Gastroesophageal sphincter (tissue), 4 donors: ENCODE results near the gene ELMO1. TPM values are rescaled to one million over a fixed set of nuclear protein-coding genes. Genes with fewer than 3 reads are reported as not detected.

ENCODE experiments used
- ATAC-seq: fragments of 150-250 bp; one replicate; pipeline ENCODE4 v1.9.1; 2016; ENCODE audit warnings: mild to moderate bottlenecking, moderate library complexity
- H3K27ac ChIP-seq, 4 donors: fragments of 200-600 bp; sonication (generic) in 3 of 4; 1 replicate in 3 of 4; 2 replicates in 1 of 4; pipeline ENCODE4 v1.5.1; 2016 to 2019
- H3K27me3 ChIP-seq: fragments of 200-600 bp; sonication (generic); one replicate; pipeline ENCODE4 v1.5.1; 2019
- H3K36me3 ChIP-seq, 2 donors: fragments of 200-600 bp; sonication (generic); one replicate each; pipeline ENCODE4 v1.5.1; 2019; ENCODE audit warnings: control low read depth in 1 of 2
- H3K4me1 ChIP-seq, 3 donors: fragments of 200-600 bp; sonication (generic); 1 replicate in 2 of 3; 2 replicates in 1 of 3; pipeline ENCODE4 v1.5.1; 2016 to 2019; ENCODE audit warnings: control low read depth in 2 of 3
- H3K4me3 ChIP-seq, 2 donors: fragments of 200-600 bp; sonication (generic); one replicate each; pipeline ENCODE4 v1.5.1; 2019; ENCODE audit warnings: mild to moderate bottlenecking in 1 of 2, moderate library complexity in 1 of 2
- H3K9me3 ChIP-seq, 3 donors: fragments of 200-600 bp; sonication (generic); one replicate each; pipeline ENCODE4 v1.5.1; 2017 to 2019; ENCODE audit warnings: control low read depth in 2 of 3
- EP300 ChIP-seq: sonication (generic); formaldehyde crosslinking; IDR thresholded peaks from one replicate; pipeline ENCODE4 v1.6.1; 2017; ENCODE audit warnings: antibody characterized with exemption, mild to moderate bottlenecking
- POLR2A ChIP-seq, 2 donors: fragments of 450-650 bp; IDR thresholded peaks; one replicate each; pipeline ENCODE4 v1.6.1; 2017; ENCODE audit warnings: antibody characterized with exemption in 2 of 2, mild to moderate bottlenecking in 2 of 2, moderate library complexity in 1 of 2
- POLR2AphosphoS5 ChIP-seq: sonication (generic); formaldehyde crosslinking; IDR thresholded peaks from one replicate; pipeline ENCODE4 v1.6.1; 2017; ENCODE audit warnings: antibody characterized with exemption
- WGBS, 2 donors: methylation state at CpG; one replicate each; pipeline ENCODE4 v1.1.5; 2018; ENCODE audit warnings: low coverage in 1 of 2; 5-methylcytosine and 5-hydroxymethylcytosine counted together
- total RNA-seq, 4 donors: library from RNA; depleted of rRNA; stranded (reverse); fragments of >200 nt; gene quantifications; one replicate each; pipeline ENCODE4 v1.1.0, GENCODE V29; 2016
- TF ChIP-seq, protein P1 (sequence below), 4 experiments: fragments of 200-600 bp in 2 of 4; fragments of 450-650 bp in 2 of 4; sonication (generic) in 1 of 4; IDR thresholded peaks; one replicate each; pipeline ENCODE4 v1.5.1; 2017 to 2019; ENCODE audit warnings: antibody characterized with exemption in 4 of 4, mild to moderate bottlenecking in 2 of 4, moderate library complexity in 2 of 4

Gene ELMO1
- total RNA-seq, 4 donors from 2014 or later: 22.1 to 54.0 (median 42.7) TPM

DNA sequence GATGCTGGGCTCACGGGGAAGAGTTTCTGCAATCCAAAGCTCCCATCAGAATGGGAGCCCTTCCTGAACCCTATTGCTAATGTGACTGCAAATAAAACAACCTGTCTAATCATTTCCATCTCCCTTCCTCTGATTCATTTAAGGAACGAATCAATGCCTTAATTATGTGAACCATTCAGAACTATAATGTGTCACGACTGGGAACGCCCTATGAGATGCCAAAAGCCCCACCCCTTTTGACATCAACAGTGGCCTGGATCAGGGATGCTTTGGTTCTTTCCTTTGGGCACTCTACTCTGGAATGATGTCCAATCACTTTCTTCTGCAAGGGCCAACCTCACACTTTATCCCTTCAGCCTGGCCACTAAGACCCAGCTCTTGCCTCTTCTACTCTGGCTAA is 528.9 kb downstream of the ELMO1 start:
- WGBS, 2 donors: 81 to 94% methylated on average over 4 of the region's 4 CpGs
- Histone ChIP-seq H3K4me3 (no peak overlapping the region), H3K27me3 (no peaks in the 10 kb centered on the region), H3K27ac (no peak overlapping the region), H3K36me3 (no peaks in the 10 kb centered on the region), H3K9me3 (no peaks in the 10 kb centered on the region), H3K4me1 (peaks cover 8 to 21% (median 11%) of the 10 kb centered on the region in 3 donors)
- ATAC-seq: no peak
- no peak for TF ChIP-seq POLR2A (IDR thresholded peaks at IDR 0.05)
- TF ChIP-seq, protein P1, sequence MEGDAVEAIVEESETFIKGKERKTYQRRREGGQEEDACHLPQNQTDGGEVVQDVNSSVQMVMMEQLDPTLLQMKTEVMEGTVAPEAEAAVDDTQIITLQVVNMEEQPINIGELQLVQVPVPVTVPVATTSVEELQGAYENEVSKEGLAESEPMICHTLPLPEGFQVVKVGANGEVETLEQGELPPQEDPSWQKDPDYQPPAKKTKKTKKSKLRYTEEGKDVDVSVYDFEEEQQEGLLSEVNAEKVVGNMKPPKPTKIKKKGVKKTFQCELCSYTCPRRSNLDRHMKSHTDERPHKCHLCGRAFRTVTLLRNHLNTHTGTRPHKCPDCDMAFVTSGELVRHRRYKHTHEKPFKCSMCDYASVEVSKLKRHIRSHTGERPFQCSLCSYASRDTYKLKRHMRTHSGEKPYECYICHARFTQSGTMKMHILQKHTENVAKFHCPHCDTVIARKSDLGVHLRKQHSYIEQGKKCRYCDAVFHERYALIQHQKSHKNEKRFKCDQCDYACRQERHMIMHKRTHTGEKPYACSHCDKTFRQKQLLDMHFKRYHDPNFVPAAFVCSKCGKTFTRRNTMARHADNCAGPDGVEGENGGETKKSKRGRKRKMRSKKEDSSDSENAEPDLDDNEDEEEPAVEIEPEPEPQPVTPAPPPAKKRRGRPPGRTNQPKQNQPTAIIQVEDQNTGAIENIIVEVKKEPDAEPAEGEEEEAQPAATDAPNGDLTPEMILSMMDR (IDR thresholded peaks at IDR 0.05): no peak
- no peak for TF ChIP-seq EP300
- TF ChIP-seq POLR2AphosphoS5: no peak

DNA sequence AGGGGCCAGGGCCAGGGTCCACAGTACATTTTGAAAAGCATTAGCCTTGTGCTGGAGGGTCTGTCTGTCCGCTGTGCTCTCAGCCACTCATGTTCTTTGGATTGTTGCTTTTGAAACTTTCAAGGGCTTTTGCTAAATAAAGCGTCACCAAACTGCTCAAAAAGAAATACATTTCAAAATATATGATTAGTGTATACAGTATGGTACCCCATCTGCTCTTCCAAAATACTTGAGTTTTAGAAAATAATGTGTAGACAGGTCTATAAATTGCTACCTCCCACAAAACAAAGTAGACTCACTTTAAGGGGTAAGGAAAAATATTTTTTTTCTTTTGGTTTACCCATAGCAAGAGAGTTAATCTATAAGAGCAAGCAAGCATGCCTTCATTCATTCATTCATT is 530.1 kb downstream of the ELMO1 start:
- peaks cover 0 to 9% (median under 1%) of the 10 kb centered on the region in 3 donors for H3K4me1 ChIP-seq
- ATAC-seq: no peak
- H3K27ac ChIP-seq: no peak overlapping the region
- H3K4me3 ChIP-seq: no peak overlapping the region
- H3K27me3 ChIP-seq: no peaks in the 10 kb centered on the region
- TF ChIP-seq POLR2AphosphoS5 (no peak), EP300 (no peak), POLR2A (IDR thresholded peaks at IDR 0.05) (no peak)
- TF ChIP-seq, protein P1 (IDR thresholded peaks at IDR 0.05): no peak
- no peaks in the 10 kb centered on the region for H3K9me3 ChIP-seq
- H3K36me3 ChIP-seq: no peaks in the 10 kb centered on the region
- WGBS, 2 donors: 95 to 100% methylated on average over 2 of the region's 2 CpGs

DNA sequence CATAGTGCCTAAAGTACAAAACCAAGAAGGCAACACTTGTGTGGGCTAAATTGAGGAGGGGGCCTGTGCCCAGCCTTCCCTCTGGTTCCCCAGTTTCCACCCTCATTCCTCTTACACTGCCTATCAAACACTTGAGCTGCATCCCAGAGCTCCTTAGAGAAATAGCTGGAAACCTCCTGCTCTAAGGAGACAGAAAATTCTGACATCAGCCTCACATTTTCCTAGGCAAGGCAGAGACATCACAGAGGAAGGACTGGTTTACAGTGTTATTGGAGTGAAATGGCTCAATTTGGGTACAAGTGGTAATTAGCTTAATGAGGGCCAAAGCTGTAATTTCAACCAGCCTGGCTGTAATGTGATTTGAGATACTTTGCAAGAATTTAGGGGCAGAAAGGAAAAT is 532.0 kb downstream of the ELMO1 start:
- no peaks in the 10 kb centered on the region for H3K4me1 ChIP-seq
- H3K36me3 ChIP-seq: no peaks in the 10 kb centered on the region
- no peak overlapping the region for H3K4me3 ChIP-seq
- no peak overlapping the region for H3K27ac ChIP-seq
- no peaks in the 10 kb centered on the region for H3K27me3 ChIP-seq
- TF ChIP-seq POLR2A (IDR thresholded peaks at IDR 0.05) (no peak), EP300 (no peak), POLR2AphosphoS5 (no peak)
- TF ChIP-seq, protein P1 (IDR thresholded peaks at IDR 0.05): no peak
- no peak for ATAC-seq
- H3K9me3 ChIP-seq: no peaks in the 10 kb centered on the region

DNA sequence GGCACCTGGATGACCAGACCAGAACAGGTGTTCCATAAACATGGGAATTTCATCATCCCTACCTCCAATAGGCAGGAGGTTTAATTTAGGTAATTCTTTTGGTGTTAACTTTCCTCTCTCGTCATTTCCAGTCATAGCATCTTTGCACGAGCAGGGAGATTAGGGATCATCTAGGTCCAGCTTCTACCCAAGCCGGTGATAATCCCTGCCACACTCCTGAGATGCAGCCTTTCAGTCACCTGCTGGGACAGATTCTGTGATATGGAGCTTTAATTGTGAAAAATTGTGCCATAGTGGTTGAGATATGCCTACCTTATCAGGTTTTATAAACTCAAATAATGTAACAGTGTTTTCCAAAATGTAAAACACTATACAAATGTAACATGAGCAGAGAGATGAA is 532.5 kb downstream of the ELMO1 start:
- no peaks in the 10 kb centered on the region for H3K36me3 ChIP-seq
- WGBS, 2 donors: 40 to 66% methylated on average over 1 to 3 of the region's 3 CpGs
- no peak overlapping the region for H3K27ac ChIP-seq
- no peak overlapping the region for H3K4me3 ChIP-seq
- H3K4me1 ChIP-seq: no peaks in the 10 kb centered on the region
- TF ChIP-seq, protein P1 (IDR thresholded peaks at IDR 0.05): no peak
- TF ChIP-seq POLR2AphosphoS5: no peak
- TF ChIP-seq POLR2A (IDR thresholded peaks at IDR 0.05): no peak
- no peak for TF ChIP-seq EP300
- ATAC-seq: no peak
- no peaks in the 10 kb centered on the region for H3K27me3 ChIP-seq
- no peaks in the 10 kb centered on the region for H3K9me3 ChIP-seq

DNA sequence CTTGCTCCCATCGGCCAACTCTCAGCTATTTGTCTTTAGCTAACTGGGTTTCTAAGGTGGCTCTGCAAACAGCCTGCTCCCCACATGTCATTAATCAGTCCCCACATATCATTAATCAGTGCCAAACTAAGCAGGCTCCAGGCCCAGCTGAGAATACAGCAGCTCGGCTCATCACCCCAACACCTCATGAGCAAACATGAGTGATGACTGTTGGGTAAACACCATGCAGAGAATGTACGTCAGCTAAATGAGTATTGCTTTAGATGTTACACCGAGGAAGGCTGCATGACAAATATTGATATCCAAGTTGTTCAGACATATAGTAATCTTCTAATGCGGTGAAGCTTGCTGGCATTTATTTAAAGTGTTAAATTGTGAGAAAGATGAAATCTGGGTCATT is 536.9 kb downstream of the ELMO1 start:
- Histone ChIP-seq H3K36me3 (no peaks in the 10 kb centered on the region), H3K4me3 (no peak overlapping the region), H3K27me3 (no peaks in the 10 kb centered on the region), H3K9me3 (no peaks in the 10 kb centered on the region), H3K4me1 (peaks cover 0 to 7% (median 0%) of the 10 kb centered on the region in 3 donors), H3K27ac (no peak overlapping the region)
- TF ChIP-seq POLR2A (IDR thresholded peaks at IDR 0.05) (no peak), POLR2AphosphoS5 (no peak), EP300 (no peak)
- TF ChIP-seq, protein P1 (IDR thresholded peaks at IDR 0.05): no peak
- no peak for ATAC-seq
- WGBS, 2 donors: 49 to 66% methylated on average over 5 of the region's 5 CpGs
